B cell (primary cell): ENCODE data around the gene ZNF609. TPM values are rescaled to one million over a fixed set of nuclear protein-coding genes. Genes with fewer than 3 reads are reported as not detected.

Experiments
- ATAC-seq: fragments of 200-7000 bp; cut with Tn5 transposase; one replicate; pipeline ENCODE4 v1.10.0; 2021; ENCODE audit warnings: low read depth, mild to moderate bottlenecking, moderate number of reproducible peaks, moderate library complexity
- CTCF ChIA-PET: fragments of 350-600 bp; sonication (Branson Sonifier 250); formaldehyde crosslinking; loops from one replicate; lab custom pipeline; 2021; ENCODE audit warnings: antibody characterized with exemption, inconsistent platforms; lab: Charles Lee
- POLR2A ChIA-PET: fragments of 350-600 bp; sonication (Branson Sonifier 250); formaldehyde crosslinking; loops from one replicate; lab custom pipeline; 2021; ENCODE audit warnings: antibody characterized with exemption; lab: Charles Lee
- DNase-seq: peaks from one replicate; pipeline ENCODE4 v3.0.0; 2013
- H2AFZ ChIP-seq: 2 replicates; pipeline ENCODE4 v1.6.1; 2012; ENCODE audit warnings: mild to moderate bottlenecking, low read depth, low read length; ENCODE audit not compliant: insufficient read depth, poor library complexity, severe bottlenecking
- H3K27ac ChIP-seq, 2 donors: 1 replicate in 1 of 2; 2 replicates in 1 of 2; pipeline ENCODE4 v1.5.1; 2012 to 2013; ENCODE audit warnings: low read length in 2 of 2, mild to moderate bottlenecking in 2 of 2, moderate library complexity in 1 of 2
- H3K27me3 ChIP-seq, 4 experiments: fragments of 200-600 bp in 1 of 4; sonication (generic) in 1 of 4; replicated peaks in 1 of 4; 1 replicate in 2 of 4; 2 replicates in 2 of 4; pipeline versions ENCODE4 v1.6.1 to v1.7.0; 2013 to 2016; ENCODE audit warnings: low read length in 3 of 4, mild to moderate bottlenecking in 2 of 4, mixed read lengths in 1 of 4, moderate library complexity in 1 of 4; ENCODE audit not compliant: insufficient read depth in 4 of 4, control insufficient read depth in 3 of 4; ENCODE audit errors: control extremely low read depth in 1 of 4
- H3K36me3 ChIP-seq, 2 experiments: replicated peaks in 1 of 2; 1 replicate in 1 of 2; 2 replicates in 1 of 2; pipeline versions ENCODE4 v1.6.1 to v1.7.1; 2013; ENCODE audit warnings: low read length in 1 of 2; ENCODE audit not compliant: insufficient read depth in 2 of 2, control insufficient read depth in 1 of 2; ENCODE audit errors: control extremely low read depth in 1 of 2, extremely low read depth in 1 of 2
- H3K4me1 ChIP-seq, 2 donors: fragments of 200-600 bp in 1 of 2; sonication (generic) in 1 of 2; 1 replicate in 1 of 2; 2 replicates in 1 of 2; pipeline versions ENCODE4 v1.5.1 to v1.6.1; 2013 to 2017; ENCODE audit warnings: low read length in 2 of 2; ENCODE audit not compliant: control insufficient read depth in 2 of 2, insufficient read depth in 2 of 2
- H3K4me2 ChIP-seq: replicated peaks from 2 replicates; pipeline ENCODE3; 2012; ENCODE audit warnings: mild to moderate bottlenecking, low read depth, low read length; ENCODE audit not compliant: poor library complexity, severe bottlenecking
- H3K4me3 ChIP-seq, 5 experiments: fragments of 200-600 bp in 1 of 5; sonication (generic) in 1 of 5; 1 replicate in 3 of 5; 2 replicates in 2 of 5; pipeline versions ENCODE4 v1.5.1 to v1.7.0; 2011 to 2016; ENCODE audit warnings: low read length in 4 of 5, mild to moderate bottlenecking in 4 of 5, low read depth in 2 of 5, control low read depth in 1 of 5, moderate library complexity in 1 of 5; ENCODE audit not compliant: insufficient read depth in 1 of 5; ENCODE audit errors: control extremely low read depth in 1 of 5, extremely low read depth in 1 of 5
- H3K79me2 ChIP-seq: fragments of 200-600 bp; sonication (generic); one replicate; pipeline ENCODE4 v1.6.0; 2016; ENCODE audit warnings: low read length; ENCODE audit not compliant: control insufficient read depth, insufficient read depth
- H3K9ac ChIP-seq: fragments of 200-600 bp; sonication (generic); 2 replicates; pipeline ENCODE4 v1.6.1; 2017; ENCODE audit warnings: mild to moderate bottlenecking, low read length, moderate library complexity
- H3K9me3 ChIP-seq, 3 donors: one replicate each; pipeline versions ENCODE4 v1.6.1 to v1.7.1; 2013; ENCODE audit warnings: low read length in 2 of 3; ENCODE audit not compliant: control insufficient read depth in 2 of 3, insufficient read depth in 1 of 3; ENCODE audit errors: control extremely low read depth in 1 of 3
- H4K20me1 ChIP-seq: 2 replicates; pipeline ENCODE4 v1.6.0; 2012; ENCODE audit warnings: mild to moderate bottlenecking, low read length; ENCODE audit not compliant: insufficient read depth, control insufficient read depth, poor library complexity, severe bottlenecking
- H3K27ac Mint-ChIP-seq: one replicate; pipeline ENCODE4 v1.8.0; 2021; ENCODE audit warnings: mixed read lengths
- H3K27me3 Mint-ChIP-seq: one replicate; pipeline ENCODE4 v1.8.0; 2021; ENCODE audit warnings: mixed read lengths
- H3K4me1 Mint-ChIP-seq: one replicate; pipeline ENCODE4 v1.8.0; 2021; ENCODE audit warnings: mixed read lengths
- H3K4me3 Mint-ChIP-seq: one replicate; pipeline ENCODE4 v1.8.0; 2021; ENCODE audit warnings: mixed read lengths
- H3K9me3 Mint-ChIP-seq: one replicate; pipeline ENCODE4 v1.8.0; 2022; ENCODE audit warnings: mixed read lengths; ENCODE audit not compliant: insufficient read depth
- CTCF ChIP-seq: fragments of 200-600 bp; IDR thresholded peaks from one replicate; pipeline ENCODE4 v1.8.0; 2022; ENCODE audit warnings: antibody characterized with exemption, mild to moderate bottlenecking
- EZH2 ChIP-seq: IDR thresholded peaks from 2 replicates; pipeline ENCODE4 v1.6.1; 2012; ENCODE audit warnings: borderline replicate concordance, low read depth, mild to moderate bottlenecking, moderate library complexity, low read length; ENCODE audit not compliant: insufficient read depth, poor library complexity, severe bottlenecking
- WGBS: methylation state at CpG from one replicate; pipeline ENCODE4 v1.1.5; 2013; ENCODE audit warnings: missing lambda C conversion rate; ENCODE audit not compliant: insufficient coverage; 5-methylcytosine and 5-hydroxymethylcytosine counted together
- intact Hi-C: fragments of 100-400 bp; cut with micrococcal nuclease; formaldehyde crosslinking; loops from one replicate; pipeline ENCODE4 v1.10.0; 2022
- polyA plus RNA-seq: library from polyadenylated mRNA; depleted of rRNA; stranded (reverse); fragments of >200 nt; gene quantifications from 2 replicates; pipeline ENCODE4 v1.2.3, GENCODE V29; 2012
- total RNA-seq, 2 donors: library from RNA; stranded (reverse); fragments of 120-200 nt in 1 of 2; gene quantifications; 1 replicate in 1 of 2; 2 replicates in 1 of 2; pipeline versions ENCODE4 v1.2.3 to v1.2.4, GENCODE V29; 2013 to 2022

ZNF609 gene
- total and polyA plus RNA-seq, 2 donors (not counting 1 experiment from before 2014, with no cell fraction given) = 5.8 to 32.9 TPM

GRCh38 chr15:64547275-64547674 is 86.9 kb downstream of the ZNF609 start:
- H3K27ac ChIP-seq = no peak overlapping the region
- no peak overlapping the region for H3K27ac Mint-ChIP-seq
- ChIA-PET POLR2A (interaction anchor here (0.6 kb wide), 1 partner anchor 72 kb away, joined by 3 read pairs; no protein-coding TSS in a partner anchor), CTCF (no interaction called here)
- DNase-seq (no peak), ATAC-seq (no peak)
- H4K20me1 ChIP-seq = no peaks in the 10 kb centered on the region
- H3K4me2 ChIP-seq = no peak overlapping the region
- peaks cover 55% of the 10 kb centered on the region for H3K79me2 ChIP-seq
- no peak overlapping the region for H2AFZ ChIP-seq
- intact Hi-C loops = no loop called here
- H3K4me1 Mint-ChIP-seq = peaks cover 4% of the 10 kb centered on the region
- no peaks in the 10 kb centered on the region for H3K4me1 ChIP-seq
- H3K27me3 Mint-ChIP-seq = no peaks in the 10 kb centered on the region
- H3K4me3 Mint-ChIP-seq = no peak overlapping the region
- H3K36me3 ChIP-seq = peaks cover 0 to 2% of the 10 kb centered on the region in 2 experiments
- H3K9ac ChIP-seq = no peak overlapping the region
- no peak overlapping the region for H3K4me3 ChIP-seq
- peaks cover 0 to 4% (median 0%) of the 10 kb centered on the region in 3 donors for H3K9me3 ChIP-seq
- H3K9me3 Mint-ChIP-seq = no peaks in the 10 kb centered on the region
- no peaks in the 10 kb centered on the region for H3K27me3 ChIP-seq
- TF ChIP-seq EZH2 (no peak), CTCF (no peak)

DNA sequence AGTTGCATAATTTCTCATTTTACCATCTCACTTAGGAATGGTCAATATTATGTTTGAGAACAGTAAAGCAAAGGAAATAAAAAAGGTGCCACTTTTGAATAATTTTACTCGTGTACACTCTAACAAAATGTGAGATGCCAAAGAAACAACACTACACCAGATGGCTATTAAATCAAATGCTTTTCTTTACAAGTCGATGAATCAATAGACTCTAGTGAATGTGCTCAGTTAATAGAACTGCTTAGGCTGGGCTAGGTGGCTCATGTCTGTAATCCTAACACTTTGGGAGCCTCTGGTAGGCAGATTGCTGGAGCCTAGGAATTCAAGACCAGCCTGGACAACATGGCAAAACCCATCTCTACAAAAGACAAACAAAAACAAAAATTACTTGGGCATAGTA is 87.9 kb downstream of the ZNF609 start:
- Mint-ChIP-seq H3K4me1 (peaks cover 8% of the 10 kb centered on the region), H3K27me3 (no peaks in the 10 kb centered on the region), H3K9me3 (no peaks in the 10 kb centered on the region), H3K27ac (no peak overlapping the region), H3K4me3 (no peak overlapping the region)
- intact Hi-C loops = no loop called here
- Histone ChIP-seq H4K20me1 (no peaks in the 10 kb centered on the region), H3K9me3 (peaks cover 0 to 4% (median 0%) of the 10 kb centered on the region in 3 donors), H3K79me2 (peaks cover 55% of the 10 kb centered on the region), H3K36me3 (peaks cover 0 to 2% of the 10 kb centered on the region in 2 experiments), H2AFZ (no peak overlapping the region), H3K27ac (no peak overlapping the region), H3K4me3 (no peak overlapping the region), H3K4me2 (no peak overlapping the region), H3K27me3 (no peaks in the 10 kb centered on the region), H3K4me1 (no peaks in the 10 kb centered on the region), H3K9ac (no peak overlapping the region)
- DNase-seq (no peak), ATAC-seq (no peak)
- ChIA-PET CTCF (interaction anchor here (0.6 to 0.7 kb wide), 2 partner anchors 18 to 162 kb away, joined by 3 read pairs; no protein-coding TSS in a partner anchor), POLR2A (no interaction called here)
- TF ChIP-seq CTCF = no peak
- TF ChIP-seq EZH2 = no peak
- WGBS = no CpG with 5 or more reads among the region's 2 CpGs
